Kidney tubule cell (primary cell): Measurements from ENCODE around the gene CBFA2T2.
"Not testable (repeated sequence)": the region's sequence is repeated elsewhere in the genome, so short reads cannot be mapped to it uniquely, and the experiment has no call there.

Experiments used
- DNase-seq: peaks from one replicate; pipeline ENCODE4 v3.0.0-alpha.2; 2018; ENCODE audit warnings: low spot score

Gene CBFA2T2

DNA sequence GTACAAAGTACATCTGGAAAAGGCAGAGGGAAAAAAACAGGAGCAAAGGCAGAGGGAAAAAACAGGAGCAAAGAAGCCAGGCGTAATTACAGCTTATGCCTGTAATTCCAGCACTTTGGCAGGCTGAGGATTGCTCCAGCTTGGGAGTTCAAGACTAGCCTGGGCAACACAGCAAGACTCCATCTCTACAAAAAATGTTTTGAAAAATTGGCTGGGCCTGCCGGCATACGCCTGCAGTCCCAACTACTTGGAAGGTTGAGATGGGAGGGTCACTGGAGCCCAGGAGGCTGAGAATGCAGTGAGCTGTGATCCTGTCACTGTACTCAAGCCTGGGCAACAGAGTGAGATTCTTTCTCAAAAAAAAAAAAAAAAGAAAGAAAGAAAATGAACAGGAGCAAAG, 19.0 kb upstream of the CBFA2T2 start:
- no peak for DNase-seq

DNA sequence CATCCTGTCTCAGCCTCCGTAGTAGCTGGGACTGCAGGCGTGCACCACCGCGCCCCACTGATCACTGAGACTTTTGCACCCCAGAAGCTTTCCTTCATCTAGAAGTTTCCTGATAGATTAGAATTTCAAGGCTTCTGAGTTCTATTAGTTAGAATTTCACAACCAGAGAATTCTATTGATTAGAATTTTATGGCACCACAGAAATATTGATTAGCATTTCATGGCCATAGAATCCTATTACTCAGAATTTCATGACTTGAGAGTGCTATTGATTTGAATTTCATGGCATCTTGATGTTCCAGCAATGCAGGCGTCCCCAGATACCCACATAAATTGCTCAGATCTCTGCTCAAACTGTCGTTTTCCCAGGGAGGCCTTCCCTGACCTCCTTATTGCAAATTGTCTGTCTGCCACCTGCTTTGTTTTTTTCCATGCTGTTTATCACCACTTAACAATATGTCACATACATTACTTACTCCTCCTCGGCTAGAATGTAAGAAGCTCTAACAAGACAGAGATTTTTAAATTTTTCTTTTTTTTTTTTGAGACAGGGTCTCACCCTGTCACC, 16.9 kb upstream of the CBFA2T2 start:
- DNase-seq = no peak

DNA sequence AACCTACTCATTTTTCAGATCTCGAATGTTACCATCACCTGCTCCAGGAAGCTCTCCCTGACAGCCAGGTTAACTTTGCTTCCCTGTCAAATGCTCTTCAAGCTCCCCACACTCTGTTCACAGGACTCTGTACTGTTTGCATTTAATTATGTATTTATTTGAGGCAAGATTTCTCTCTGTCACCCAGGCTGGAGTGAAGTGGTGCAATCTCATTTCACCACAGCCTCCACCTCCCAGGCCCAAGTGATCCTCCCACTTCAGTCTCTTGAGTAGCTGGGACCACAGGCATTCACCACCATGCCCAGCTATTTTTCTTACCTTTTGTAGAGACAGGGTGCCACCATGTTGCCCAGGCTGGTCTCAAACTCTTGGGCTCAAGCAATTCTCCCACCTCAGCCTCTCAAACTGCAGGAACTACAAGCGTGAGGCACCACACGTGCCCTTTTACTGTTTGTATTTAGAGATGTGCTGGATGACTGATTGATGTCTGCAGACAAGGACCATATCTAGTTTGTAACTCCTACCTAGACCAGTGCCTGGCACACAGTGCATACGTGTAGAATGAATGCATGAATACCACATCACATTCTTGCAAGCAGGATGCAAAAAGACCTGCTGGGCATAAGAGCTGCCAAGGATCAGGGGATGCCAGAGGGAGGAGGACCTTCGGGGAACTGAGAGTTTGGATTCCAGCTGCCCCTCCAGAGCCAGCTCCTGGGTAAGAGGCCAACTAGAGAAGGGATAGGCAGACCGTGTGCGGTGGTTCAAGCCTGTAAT, 15.6 kb upstream of the CBFA2T2 start:
- no peak for DNase-seq

DNA sequence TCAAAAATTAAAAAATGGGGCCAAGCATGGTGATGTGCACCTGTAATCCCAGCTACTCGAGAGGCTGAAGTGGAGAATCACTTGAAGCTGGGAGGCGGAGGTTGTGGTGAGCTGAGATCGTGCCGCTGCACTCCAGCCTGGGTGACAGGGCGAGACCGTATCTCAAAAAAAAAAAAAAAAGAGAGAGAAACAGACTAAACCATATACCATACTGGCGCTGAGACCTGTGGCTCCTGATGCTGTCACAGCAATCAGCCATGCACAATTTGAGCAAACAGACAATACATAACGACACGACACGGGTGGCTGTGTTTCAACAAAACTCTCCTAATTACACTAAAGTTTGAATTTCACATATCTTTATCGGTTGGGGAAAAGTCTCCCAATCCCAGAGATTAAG, 14.9 kb upstream of the CBFA2T2 start:
- DNase-seq = no peak

GRCh38 chr20:33475381-33476152, 14.3 kb upstream of the CBFA2T2 start:
- no peak for DNase-seq

GRCh38 chr20:33477386-33478234, 12.3 kb upstream of the CBFA2T2 start:
- no peak for DNase-seq

GRCh38 chr20:33480048-33480447, 9.8 kb upstream of the CBFA2T2 start:
- DNase-seq = no peak

DNA sequence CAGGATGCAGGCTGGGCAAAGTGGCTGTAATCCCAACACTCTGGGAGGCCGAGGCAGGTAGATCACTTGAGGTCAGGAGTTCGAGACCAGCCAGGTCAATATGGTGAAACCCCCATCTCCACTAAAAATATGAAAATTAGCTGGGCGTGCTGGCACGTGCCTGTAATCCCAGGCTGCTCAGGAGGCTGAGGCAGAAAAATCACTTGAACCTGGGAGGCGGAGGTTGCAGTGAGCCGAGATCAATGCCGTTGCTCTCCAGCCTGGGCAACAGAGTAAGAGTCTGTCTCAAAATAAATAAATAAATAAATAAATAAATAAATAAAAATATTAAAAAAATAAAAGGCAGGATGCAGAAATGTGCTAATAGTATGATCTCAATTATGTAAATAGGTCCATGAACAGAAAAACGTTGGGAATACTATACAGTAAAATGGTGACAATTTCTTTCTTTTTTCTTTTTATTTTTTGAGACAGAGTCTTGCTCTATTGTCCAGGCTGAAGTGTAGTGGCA, 8.4 kb upstream of the CBFA2T2 start:
- no peak for DNase-seq

GRCh38 chr20:33482581-33482980, 7.3 kb upstream of the CBFA2T2 start:
- no peak for DNase-seq

DNA sequence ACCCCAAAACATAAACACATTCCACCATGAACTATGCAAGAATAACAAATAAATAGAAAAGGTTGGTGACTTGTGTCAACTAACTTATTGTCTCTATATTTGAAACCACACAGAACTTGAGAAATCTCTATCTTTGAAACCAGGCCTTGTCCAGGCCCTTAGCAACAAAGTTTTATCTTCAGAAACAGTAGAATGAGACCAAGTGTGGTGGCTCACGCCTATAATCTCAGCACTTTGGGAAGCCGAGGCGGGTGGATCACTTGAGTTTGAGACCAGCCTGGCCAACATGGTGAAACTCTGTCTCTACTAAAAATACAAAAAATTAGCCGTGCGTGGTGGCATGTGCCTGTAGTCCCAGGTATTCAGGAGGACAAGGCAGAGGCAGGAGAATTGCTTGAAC, 6.7 kb upstream of the CBFA2T2 start:
- not testable (repeated sequence) for DNase-seq

DNA sequence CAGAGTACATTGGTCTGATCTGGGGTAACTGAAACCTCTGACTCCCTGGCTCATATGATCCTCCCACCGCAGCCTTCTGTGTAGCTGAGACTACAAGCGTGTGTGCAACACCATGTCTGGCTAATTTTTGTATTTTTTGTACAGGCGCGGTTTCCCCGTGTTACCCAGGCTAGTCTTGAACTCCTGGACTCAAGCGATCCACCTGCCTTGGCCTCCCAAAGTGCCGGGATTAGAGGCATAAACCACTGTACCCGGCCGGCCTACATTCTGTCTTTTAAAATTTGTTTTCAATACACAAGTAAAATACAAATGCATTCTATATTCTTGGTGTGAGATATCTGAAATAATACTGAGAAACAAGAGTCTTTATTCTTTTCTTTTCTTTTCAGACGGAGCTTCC, 1.7 kb upstream of the CBFA2T2 start:
- no peak for DNase-seq

DNA sequence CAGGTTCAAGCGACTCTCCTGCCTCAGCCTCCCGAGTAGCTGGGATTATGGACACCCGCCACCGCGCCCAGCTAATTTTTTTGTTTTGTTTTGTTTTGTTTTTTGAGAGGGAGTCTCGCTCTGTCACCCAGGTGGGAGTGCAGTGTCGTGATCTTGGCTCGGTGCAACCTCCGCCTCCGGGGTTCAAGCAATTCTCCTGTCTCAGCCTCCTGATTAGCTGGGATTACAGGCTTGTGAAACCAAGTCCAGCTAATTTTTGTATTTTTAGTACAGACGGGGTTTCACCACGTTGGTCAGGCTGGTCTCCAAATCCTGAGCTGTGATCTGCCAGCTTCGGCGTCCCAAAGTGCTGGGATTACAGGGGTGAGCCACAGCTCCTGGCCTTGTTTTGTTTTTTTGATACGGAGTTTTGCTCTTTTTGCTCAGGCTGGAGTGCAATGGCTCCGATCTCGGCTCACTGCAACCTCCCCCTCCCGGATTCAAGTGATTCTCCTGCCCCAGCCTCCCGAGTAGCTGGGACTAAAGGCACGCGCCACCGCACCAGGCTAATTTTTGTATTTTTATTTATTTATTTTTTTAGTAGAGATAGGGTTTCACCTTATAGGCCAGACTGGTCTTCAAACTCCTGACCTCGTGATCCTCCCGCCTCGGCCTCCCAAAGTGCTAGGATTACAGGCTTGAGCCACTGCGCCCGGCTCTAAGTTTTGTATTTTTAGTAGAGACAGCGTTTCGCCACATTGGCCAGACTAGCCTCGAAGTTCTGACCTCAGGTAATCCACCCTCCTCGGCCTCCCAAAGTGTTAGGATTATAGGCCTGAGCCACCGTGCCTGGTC, 1.0 kb upstream of the CBFA2T2 start:
- DNase-seq = not testable (repeated sequence)

- DNase-seq = peak; percentile 98
Measured at GRCh38 chr20:33489495-33490022, 337 bp upstream of the CBFA2T2 start.

- no peak for DNase-seq
Measured at GRCh38 chr20:33490934-33491656, 1.2 kb downstream of the CBFA2T2 start.

DNA sequence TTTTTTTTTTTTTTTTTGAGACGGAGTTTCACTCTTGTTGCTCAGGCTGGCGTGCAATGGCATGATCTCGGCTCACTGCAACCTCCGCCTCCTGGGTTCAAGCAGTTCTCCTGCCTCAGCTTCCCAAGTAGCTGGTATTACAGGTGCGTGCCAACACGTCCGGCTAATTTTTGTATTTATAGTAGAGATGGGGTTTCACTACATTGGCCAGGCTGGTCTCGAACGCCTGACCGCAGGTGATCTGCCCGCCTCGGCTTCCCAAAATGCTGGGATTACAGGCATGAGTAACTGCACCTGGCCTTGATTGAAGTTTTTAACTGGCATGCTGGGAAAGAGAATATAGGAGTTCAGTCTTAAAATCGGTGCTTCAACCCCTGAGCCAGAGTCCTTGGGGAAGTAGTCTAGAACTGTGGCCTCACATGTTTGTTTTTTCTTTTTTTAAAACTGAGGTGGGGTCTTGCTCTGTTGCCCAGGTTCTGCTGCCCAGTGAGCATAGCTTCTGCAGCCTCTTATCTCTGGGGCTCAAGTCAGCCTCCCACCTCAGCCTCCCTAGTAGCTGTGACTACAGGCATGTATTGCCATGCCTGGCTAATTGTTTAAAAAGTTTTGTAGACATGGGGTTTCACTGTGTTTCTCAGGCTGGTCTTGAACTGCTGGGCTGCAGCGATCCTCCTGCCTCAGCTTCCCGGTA, 3.3 kb downstream of the CBFA2T2 start:
- no peak for DNase-seq

DNA sequence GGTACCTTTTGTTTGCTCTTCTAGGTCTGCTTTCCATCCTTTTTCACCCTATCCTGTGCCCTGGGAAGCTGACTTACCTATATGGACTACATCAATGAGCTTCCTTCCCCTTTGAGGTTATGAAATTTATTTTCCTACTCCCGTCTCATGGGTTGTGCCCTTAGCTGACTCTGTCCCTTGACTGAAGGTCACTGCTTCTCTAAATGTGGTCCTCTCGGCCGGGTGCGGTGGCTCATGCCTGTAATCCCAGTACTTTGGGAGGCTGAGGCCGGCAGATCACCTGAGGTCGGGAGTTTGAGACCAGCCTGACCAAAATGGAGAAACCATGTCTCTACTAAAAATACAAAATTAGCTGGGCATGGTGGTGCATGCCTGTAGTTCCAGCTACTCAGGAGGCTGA, 6.9 kb downstream of the CBFA2T2 start:
- not testable (repeated sequence) for DNase-seq

- DNase-seq = no peak
Measured at GRCh38 chr20:33499355-33499754, 9.5 kb downstream of the CBFA2T2 start.

- DNase-seq = no peak
Measured at GRCh38 chr20:33501000-33501399, 11.1 kb downstream of the CBFA2T2 start.

- DNase-seq = no peak
Measured at GRCh38 chr20:33503564-33503963, 13.7 kb downstream of the CBFA2T2 start.

DNA sequence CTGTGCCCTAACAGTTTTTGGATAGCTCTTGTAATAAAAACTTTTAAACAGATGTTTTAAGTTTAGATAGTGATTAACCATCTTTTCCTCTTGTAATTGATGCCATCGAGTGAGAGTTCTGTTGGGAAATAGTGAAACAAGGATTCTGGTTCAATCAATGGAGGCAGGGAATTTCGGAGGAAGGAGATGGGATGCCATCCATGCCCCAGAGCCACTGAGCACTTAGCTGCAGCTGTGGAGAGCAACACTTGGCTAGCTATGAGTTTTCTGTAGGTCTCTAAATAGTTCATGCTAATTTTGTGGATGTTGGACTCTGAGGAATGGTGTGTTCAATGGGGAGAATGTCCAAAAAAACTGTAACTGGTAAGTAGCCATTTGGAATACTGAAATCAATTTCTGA, 16.7 kb downstream of the CBFA2T2 start:
- DNase-seq = no peak
